Measurements from ENCODE around the gene MYT1.
"Not testable (repeated sequence)": the region's sequence is repeated elsewhere in the genome, so short reads cannot be mapped to it uniquely, and the experiment has no call there.

The MYT1 gene

DNA sequence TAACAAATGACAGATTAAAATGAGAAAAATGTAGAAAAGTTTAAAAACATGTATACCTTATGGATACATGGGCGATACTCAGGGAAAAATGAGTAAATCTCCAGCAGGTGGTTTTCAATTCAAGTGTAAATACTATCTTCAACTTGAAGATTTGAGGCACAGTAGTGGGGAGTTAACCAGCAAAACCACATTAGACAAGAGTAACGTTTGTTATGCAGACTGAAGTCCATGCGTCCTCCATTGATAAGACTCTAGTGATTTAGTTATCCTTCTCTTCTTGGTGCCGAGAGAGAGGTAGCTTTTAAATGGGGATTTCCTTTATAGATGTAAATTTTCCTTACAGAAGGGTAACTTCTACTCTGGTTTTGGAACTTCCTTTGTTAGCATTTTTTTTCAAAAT is 119.4 kb downstream of the MYT1 start:
- no peak overlapping the region for H3K4me3 ChIP-seq (ENCODE audit: extremely low read depth, insufficient read depth, low read length, poor library complexity, severe bottlenecking)
- 60 to 100% methylated on average over 1 of the region's 4 CpGs for WGBS, 2 experiments (ENCODE audit: insufficient coverage in 2 of 2)
- no peak overlapping the region for H3K27ac ChIP-seq (ENCODE audit: low read depth, low read length, severe bottlenecking)
- no peaks in the 10 kb centered on the region for H3K4me1 ChIP-seq (ENCODE audit: control insufficient read depth, insufficient read depth, low read length, poor library complexity, severe bottlenecking)
- no peaks in the 10 kb centered on the region for H3K9me3 ChIP-seq (ENCODE audit: control insufficient read depth, low read length)
- H3K36me3 ChIP-seq (ENCODE audit: control insufficient read depth, insufficient read depth, low read length), result no peaks in the 10 kb centered on the region

GRCh38 chr20:64285579-64286446 is 121.6 kb downstream of the MYT1 start:
- H3K9me3 ChIP-seq (ENCODE audit: control insufficient read depth, low read length); H3K4me3 ChIP-seq (ENCODE audit: extremely low read depth, insufficient read depth, low read length, poor library complexity, severe bottlenecking); H3K27ac ChIP-seq (ENCODE audit: low read depth, low read length, severe bottlenecking); H3K4me1 ChIP-seq (ENCODE audit: control insufficient read depth, insufficient read depth, low read length, poor library complexity, severe bottlenecking); H3K36me3 ChIP-seq (ENCODE audit: control insufficient read depth, insufficient read depth, low read length): not testable (repeated sequence)
- WGBS, 2 experiments (ENCODE audit: insufficient coverage in 2 of 2), result 85 to 90% methylated on average over 31 to 37 of the region's 46 CpGs

- not testable (repeated sequence) for H3K27ac ChIP-seq (ENCODE audit: low read depth, low read length, severe bottlenecking); H3K4me3 ChIP-seq (ENCODE audit: extremely low read depth, insufficient read depth, low read length, poor library complexity, severe bottlenecking); H3K36me3 ChIP-seq (ENCODE audit: control insufficient read depth, insufficient read depth, low read length); H3K9me3 ChIP-seq (ENCODE audit: control insufficient read depth, low read length); H3K4me1 ChIP-seq (ENCODE audit: control insufficient read depth, insufficient read depth, low read length, poor library complexity, severe bottlenecking)
- WGBS, 2 experiments (ENCODE audit: insufficient coverage in 2 of 2), result 97 to 98% methylated on average over 18 to 20 of the region's 30 CpGs
Observed at GRCh38 chr20:64286447-64287263, 122.4 kb downstream of the MYT1 start.

GRCh38 chr20:64287264-64287590 is 123.0 kb downstream of the MYT1 start:
- H3K27ac ChIP-seq (ENCODE audit: low read depth, low read length, severe bottlenecking), result not testable (repeated sequence)
- WGBS, 2 experiments (ENCODE audit: insufficient coverage in 2 of 2), result 100% methylated on average over 1 of the region's 3 CpGs; no CpG with 5 or more reads in 1 of the 2 experiments

More at GRCh38 chr20:64287264-64287590, 123.0 kb downstream of the MYT1 start:
- not testable (repeated sequence) for H3K36me3 ChIP-seq (ENCODE audit: control insufficient read depth, insufficient read depth, low read length); H3K9me3 ChIP-seq (ENCODE audit: control insufficient read depth, low read length); H3K4me1 ChIP-seq (ENCODE audit: control insufficient read depth, insufficient read depth, low read length, poor library complexity, severe bottlenecking); H3K4me3 ChIP-seq (ENCODE audit: extremely low read depth, insufficient read depth, low read length, poor library complexity, severe bottlenecking)

All from mesodermal cell (in vitro differentiated cells).